Endothelial cell of umbilical vein (primary cell): Measurements from ENCODE around the gene PPM1J. TPM values are rescaled to one million over a fixed set of nuclear protein-coding genes. Genes with fewer than 3 reads are reported as not detected.
A peak's percentile ranks its signal among the peaks of the same experiment; 100 is the strongest.

Source experiments
- BruUV-seq: library from RNA; stranded (reverse); fragments of 400-500 nt; replicated peaks from 2 replicates; lab custom pipeline; 2021; lab: Mats Ljungman, UMichigan
- CTCF ChIA-PET: fragments of 300-600, 350-600 bp; sonication (Branson Sonifier 250); formaldehyde crosslinking; loops from one replicate; lab custom pipeline; 2021; ENCODE audit warnings: antibody characterized with exemption, inconsistent platforms; lab: Charles Lee
- POLR2A ChIA-PET: fragments of 300-600, 350-600 bp; sonication (Branson Sonifier 250); formaldehyde crosslinking; loops from one replicate; lab custom pipeline; 2021; ENCODE audit warnings: antibody characterized with exemption, inconsistent platforms; lab: Charles Lee
- DNase-seq: peaks from one replicate; pipeline ENCODE4 v3.0.0-alpha.2; 2011; ENCODE audit warnings: low read depth, low spot score
- FAIRE-seq: peaks from 2 replicates; lab custom pipeline; 2011; peaks lifted over from hg19 to GRCh38; lab: Jason Lieb, UNC
- H2AFZ ChIP-seq: 2 replicates; pipeline ENCODE4 v1.6.0; 2012; ENCODE audit warnings: low read depth, low read length, control low read depth, inconsistent platforms
- H3K27ac ChIP-seq: 2 replicates; pipeline ENCODE4 v1.5.1; 2011; ENCODE audit warnings: low read depth, mild to moderate bottlenecking, control low read depth, low read length, moderate library complexity; ENCODE audit not compliant: insufficient read depth
- H3K27me3 ChIP-seq, 2 experiments: 2 replicates each; pipeline versions ENCODE4 v1.6.0 to v1.6.1; 2011; ENCODE audit warnings: low read length in 2 of 2, mixed read lengths in 1 of 2; ENCODE audit not compliant: control insufficient read depth in 2 of 2, insufficient read depth in 2 of 2
- H3K36me3 ChIP-seq, 2 experiments: 2 replicates in 1 of 2; 3 replicates in 1 of 2; pipeline ENCODE4 v1.5.1; 2011; ENCODE audit warnings: low read length in 2 of 2, mild to moderate bottlenecking in 1 of 2, moderate library complexity in 1 of 2; ENCODE audit not compliant: control insufficient read depth in 2 of 2, insufficient read depth in 2 of 2; ENCODE audit errors: extremely low read depth in 1 of 2
- H3K4me1 ChIP-seq: 3 replicates; pipeline ENCODE4 v1.5.1; 2011; ENCODE audit warnings: mild to moderate bottlenecking, low read length; ENCODE audit not compliant: control insufficient read depth, insufficient read depth; ENCODE audit errors: extremely low read depth
- H3K4me2 ChIP-seq: 2 replicates; pipeline ENCODE4 v1.6.1; 2011; ENCODE audit warnings: low read length, control low read depth, mixed read lengths; ENCODE audit not compliant: insufficient read depth
- H3K4me3 ChIP-seq, 3 experiments: fragments of 200-600 bp in 1 of 3; sonication (generic), shearing (Covaris generic) in 1 of 3; replicated peaks in 1 of 3; 2 replicates each; pipeline ENCODE4 v1.5.1; 2011 to 2016; ENCODE audit warnings: control low read depth in 3 of 3, low read length in 3 of 3, mild to moderate bottlenecking in 2 of 3, inconsistent platforms in 1 of 3, low read depth in 1 of 3, moderate library complexity in 1 of 3; ENCODE audit not compliant: insufficient read depth in 1 of 3
- H3K79me2 ChIP-seq: 2 replicates; pipeline ENCODE4 v1.6.0; 2012; ENCODE audit warnings: low read length, inconsistent platforms; ENCODE audit not compliant: control insufficient read depth, insufficient read depth
- H3K9ac ChIP-seq: replicated peaks from 2 replicates; pipeline ENCODE3; 2011; ENCODE audit warnings: low read length, control low read depth; ENCODE audit not compliant: insufficient read depth; ENCODE audit errors: extremely low read depth
- H3K9me1 ChIP-seq: replicated peaks from 3 replicates; pipeline ENCODE4 v1.6.0; 2011; ENCODE audit warnings: mild to moderate bottlenecking, low read length; ENCODE audit not compliant: control insufficient read depth, insufficient read depth; ENCODE audit errors: extremely low read depth
- H3K9me3 ChIP-seq: replicated peaks from 2 replicates; pipeline ENCODE4 v1.5.1; 2012; ENCODE audit warnings: low read length, inconsistent platforms; ENCODE audit not compliant: control insufficient read depth, insufficient read depth
- H4K20me1 ChIP-seq: replicated peaks from 2 replicates; pipeline ENCODE3; 2011; ENCODE audit warnings: mild to moderate bottlenecking, low read length; ENCODE audit not compliant: control insufficient read depth, insufficient read depth; ENCODE audit errors: extremely low read depth
- EZH2 ChIP-seq: IDR thresholded peaks from 2 replicates; pipeline ENCODE4 v1.6.1; 2012; ENCODE audit warnings: borderline replicate concordance, low read depth, mild to moderate bottlenecking, moderate library complexity, low read length, inconsistent platforms; ENCODE audit not compliant: severe bottlenecking
- FOS ChIP-seq: IDR thresholded peaks from 2 replicates; pipeline ENCODE4 v1.6.1; 2011; ENCODE audit warnings: mild to moderate bottlenecking, low read length, moderate library complexity, borderline replicate concordance; ENCODE audit not compliant: insufficient read depth
- JUN ChIP-seq: IDR thresholded peaks from 2 replicates; pipeline ENCODE4 v1.6.1; 2011; ENCODE audit warnings: borderline replicate concordance, low read depth; ENCODE audit not compliant: insufficient read length, insufficient read depth
- MYC ChIP-seq: IDR thresholded peaks from one replicate; pipeline ENCODE4 v1.6.1; 2011; ENCODE audit warnings: mild to moderate bottlenecking, low read depth, low read length
- POLR2A ChIP-seq: IDR thresholded peaks from 2 replicates; pipeline ENCODE4 v1.6.1; 2012; ENCODE audit warnings: low read depth, mild to moderate bottlenecking, control low read depth, low read length
- POLR2AphosphoS5 ChIP-seq: IDR thresholded peaks from 2 replicates; pipeline ENCODE4 v1.6.1; 2012; ENCODE audit warnings: low read depth, mild to moderate bottlenecking, control low read depth, low read length, moderate library complexity; ENCODE audit not compliant: insufficient read depth
- dilution Hi-C: fragments of 300-500 bp; cut with MboI; formaldehyde crosslinking; loops from one replicate; pipeline ENCODE4 v1.15.0; 2019; ENCODE audit warnings: low sequenced_read_pairs; ENCODE audit not compliant: extremely low pct_ligation_motif_present
- intact Hi-C: fragments of 100-400 bp; cut with micrococcal nuclease; formaldehyde crosslinking; loops from one replicate; pipeline ENCODE4 v1.10.0; 2022
- polyA plus RNA-seq, 4 experiments: library from polyadenylated mRNA; depleted of rRNA in 3 of 4; stranded (reverse) in 3 of 4; unstranded in 1 of 4; fragments of >200 nt; gene quantifications; 2 replicates each; pipeline versions ENCODE4 v1.2.1 to v1.2.3, GENCODE V29; 2011 to 2012; ENCODE audit warnings: missing spikeins in 1 of 4
- total RNA-seq: library from RNA; stranded (reverse); gene quantifications from 2 replicates; pipeline ENCODE4 v1.2.3, GENCODE V29; 2021
- TF ChIP-seq, protein P1 (sequence below): IDR thresholded peaks from 2 replicates; pipeline ENCODE4 v1.6.1; 2011; ENCODE audit not compliant: insufficient read depth, insufficient read length
- TF ChIP-seq, protein P2 (sequence below), 2 donors: IDR thresholded peaks; 1 replicate in 1 of 2; 2 replicates in 1 of 2; pipeline ENCODE4 v1.5.1; 2011; ENCODE audit warnings: low read length in 2 of 2, mild to moderate bottlenecking in 2 of 2, moderate library complexity in 2 of 2, control low read depth in 1 of 2, inconsistent platforms in 1 of 2, low read depth in 1 of 2; ENCODE audit not compliant: insufficient read depth in 1 of 2; ENCODE audit errors: extremely low read depth in 1 of 2

Gene PPM1J
- total and polyA plus RNA-seq, 2 donors (not counting 3 experiments of a cell fraction or from before 2014, with no cell fraction given), result 1.7 to 3.1 TPM

DNA sequence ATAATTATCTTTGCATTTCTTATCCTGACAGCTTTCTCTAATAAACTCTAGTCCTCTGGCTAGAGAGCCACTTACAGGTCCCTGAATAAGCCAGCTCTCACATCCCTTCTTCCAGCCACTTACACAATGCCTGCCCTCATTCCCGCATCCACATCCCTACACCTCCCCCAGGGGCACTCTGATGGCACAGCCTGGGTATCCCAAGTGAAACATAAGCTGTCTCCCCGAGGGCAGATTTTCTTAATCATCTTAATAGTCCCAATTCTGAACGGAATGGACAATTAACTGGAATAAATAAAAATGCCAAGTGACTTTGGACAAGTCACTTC lies 13.1 kb downstream of the PPM1J start:
- Histone ChIP-seq H3K36me3 (peaks cover 12 to 24% of the 10 kb centered on the region in 2 experiments), H3K9me1 (no peaks in the 10 kb centered on the region), H4K20me1 (no peaks in the 10 kb centered on the region), H3K79me2 (peaks cover 48% of the 10 kb centered on the region), H3K9ac (no peak overlapping the region), H3K9me3 (no peaks in the 10 kb centered on the region), H3K27me3 (no peaks in the 10 kb centered on the region), H2AFZ (no peak overlapping the region), H3K4me1 (peaks cover 72% of the 10 kb centered on the region), H3K4me3 (no peak overlapping the region), H3K4me2 (peak overlapping the region; percentile 15), H3K27ac (peak overlapping the region; percentile 88)
- BruUV-seq, result no TSS peak
- POLR2A ChIA-PET, result interaction anchor here (1.0 kb wide), 1 partner anchor 13 kb away, joined by 4 read pairs; the partner anchor contains the start of gene PPM1J
- no peak for FAIRE-seq
- TF ChIP-seq POLR2AphosphoS5 (no peak), MYC (no peak), POLR2A (no peak), FOS (no peak), EZH2 (no peak), JUN (no peak)
- TF ChIP-seq, protein P1, sequence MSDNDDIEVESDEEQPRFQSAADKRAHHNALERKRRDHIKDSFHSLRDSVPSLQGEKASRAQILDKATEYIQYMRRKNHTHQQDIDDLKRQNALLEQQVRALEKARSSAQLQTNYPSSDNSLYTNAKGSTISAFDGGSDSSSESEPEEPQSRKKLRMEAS, result no peak
- TF ChIP-seq, protein P2, sequence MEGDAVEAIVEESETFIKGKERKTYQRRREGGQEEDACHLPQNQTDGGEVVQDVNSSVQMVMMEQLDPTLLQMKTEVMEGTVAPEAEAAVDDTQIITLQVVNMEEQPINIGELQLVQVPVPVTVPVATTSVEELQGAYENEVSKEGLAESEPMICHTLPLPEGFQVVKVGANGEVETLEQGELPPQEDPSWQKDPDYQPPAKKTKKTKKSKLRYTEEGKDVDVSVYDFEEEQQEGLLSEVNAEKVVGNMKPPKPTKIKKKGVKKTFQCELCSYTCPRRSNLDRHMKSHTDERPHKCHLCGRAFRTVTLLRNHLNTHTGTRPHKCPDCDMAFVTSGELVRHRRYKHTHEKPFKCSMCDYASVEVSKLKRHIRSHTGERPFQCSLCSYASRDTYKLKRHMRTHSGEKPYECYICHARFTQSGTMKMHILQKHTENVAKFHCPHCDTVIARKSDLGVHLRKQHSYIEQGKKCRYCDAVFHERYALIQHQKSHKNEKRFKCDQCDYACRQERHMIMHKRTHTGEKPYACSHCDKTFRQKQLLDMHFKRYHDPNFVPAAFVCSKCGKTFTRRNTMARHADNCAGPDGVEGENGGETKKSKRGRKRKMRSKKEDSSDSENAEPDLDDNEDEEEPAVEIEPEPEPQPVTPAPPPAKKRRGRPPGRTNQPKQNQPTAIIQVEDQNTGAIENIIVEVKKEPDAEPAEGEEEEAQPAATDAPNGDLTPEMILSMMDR (IDR thresholded peaks at IDR 0.05; ENCODE audit: extremely low read depth in 1 of 2, insufficient read depth in 1 of 2, low read depth in 1 of 2, low read length in 2 of 2), result no peak
- intact Hi-C loops (no loop called here), dilution Hi-C loops (no loop called here)
- no peak for DNase-seq
- CTCF ChIA-PET, result interaction anchor here (1.6 kb wide), 1 partner anchor 29 kb away, joined by 6 read pairs; no protein-coding TSS in a partner anchor
